NCI-H345 (cell line): ENCODE data around the gene FGFRL1.

Experiments
- DNase-seq: peaks from one replicate; lab custom pipeline; 2025; lab: John Stamatoyannopoulos, UW

The FGFRL1 gene

DNA sequence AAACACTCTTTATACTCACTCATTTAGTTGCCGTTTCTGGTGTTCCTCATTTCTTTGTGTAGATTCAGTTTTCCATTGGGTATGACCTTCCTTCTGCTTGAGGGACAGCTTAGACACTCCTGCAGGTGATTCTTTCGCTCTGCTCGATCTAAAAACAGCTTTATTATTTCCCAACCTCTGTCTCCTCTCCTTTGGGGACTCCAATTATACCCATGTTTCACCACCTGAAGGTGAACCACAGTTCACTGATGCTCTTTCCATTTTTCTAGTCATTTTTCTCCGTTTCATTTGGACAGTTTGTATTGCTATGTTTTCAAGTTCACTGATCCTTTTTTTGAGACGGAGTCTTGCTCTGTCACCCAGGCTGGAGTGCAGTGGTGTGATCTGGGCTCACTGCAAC, 4.6 kb upstream of the FGFRL1 start:
- DNase-seq: no peak

DNA sequence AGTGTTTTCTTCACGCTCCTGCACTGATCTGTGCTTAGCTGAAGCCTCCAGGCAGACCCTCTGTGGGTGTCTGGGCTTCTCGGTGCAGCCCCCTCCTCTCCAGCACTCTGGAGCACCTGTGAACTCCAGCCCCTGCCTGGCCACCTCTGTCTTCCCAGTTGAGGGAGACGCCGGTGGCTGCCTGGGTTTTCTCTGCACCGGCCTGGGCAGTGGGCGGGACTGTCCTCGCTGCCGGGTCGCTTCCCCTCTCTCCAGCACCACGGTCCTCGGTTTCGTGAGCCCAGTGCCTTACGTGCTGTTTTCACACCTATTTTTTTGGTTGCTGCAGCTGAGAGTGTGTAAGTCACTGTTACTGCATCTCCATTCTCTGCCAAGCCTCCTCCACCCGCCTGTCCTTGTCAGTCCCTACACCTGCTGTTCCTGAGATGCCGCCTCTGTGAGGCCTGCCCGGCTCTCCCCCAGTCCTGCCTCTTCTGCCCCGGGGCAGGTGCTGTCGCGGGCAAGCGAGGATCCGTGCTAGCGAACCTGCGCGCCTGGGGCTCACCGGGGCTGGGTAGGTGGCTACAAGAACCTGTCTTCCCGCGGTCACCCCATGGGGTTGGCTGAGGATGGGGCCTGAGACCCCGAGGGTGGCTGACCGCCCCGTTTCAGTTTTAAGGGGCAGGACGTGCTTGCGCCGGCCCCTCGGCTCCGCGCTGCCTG, 2.4 kb upstream of the FGFRL1 start:
- DNase-seq: no peak

GRCh38 chr4:1009542-1010394, 1.7 kb upstream of the FGFRL1 start:
- peak; percentile 46 for DNase-seq

DNA sequence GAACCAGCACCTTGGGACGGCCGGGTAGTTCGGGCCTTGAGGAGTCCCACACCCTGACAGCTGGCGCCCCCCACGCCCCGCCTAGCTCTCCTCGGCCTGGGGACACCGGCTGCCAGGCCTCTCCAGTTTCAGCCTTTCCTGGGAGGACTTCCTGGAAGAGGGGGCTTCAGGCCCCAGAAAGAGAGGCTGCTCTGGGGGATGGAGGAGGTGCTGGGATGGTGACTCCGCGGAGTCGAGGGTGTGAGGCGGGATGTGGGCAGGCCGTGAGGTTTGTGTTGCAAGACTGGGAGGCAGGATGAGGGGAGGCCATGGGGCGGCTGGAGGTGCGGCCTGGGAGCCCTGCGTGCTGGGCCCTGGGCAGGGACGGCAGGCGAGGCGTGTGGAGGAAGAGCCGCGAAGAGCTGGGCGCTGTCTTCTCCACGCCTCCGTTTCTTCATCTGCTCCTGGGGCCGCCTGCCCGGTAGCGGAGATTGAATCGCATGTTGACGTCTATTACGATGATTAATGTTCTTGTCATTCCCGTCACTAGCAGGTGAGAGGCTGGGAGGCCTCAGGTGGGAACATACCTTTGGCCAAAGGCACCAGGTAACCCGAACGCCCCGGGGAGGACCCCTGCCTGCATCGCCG, 918 bp upstream of the FGFRL1 start:
- no peak for DNase-seq

DNA sequence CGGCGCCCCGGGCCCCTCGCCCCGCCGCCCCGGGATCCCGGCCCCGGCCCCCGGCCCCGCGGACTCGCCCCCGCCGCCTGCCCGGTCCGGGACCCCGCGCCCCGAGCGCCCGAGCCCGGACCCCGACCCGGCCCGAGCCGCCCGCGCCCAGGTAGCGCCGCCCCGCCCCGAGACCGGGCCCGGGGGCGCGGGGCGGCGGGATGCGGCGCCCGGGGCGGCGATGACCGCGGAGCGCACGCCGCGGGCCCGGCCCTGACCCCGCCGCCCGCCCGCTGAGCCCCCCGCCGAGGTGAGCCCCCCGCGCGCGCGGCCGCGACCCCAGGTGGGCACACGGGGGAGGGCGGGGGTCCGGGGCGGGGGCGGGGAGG, 224 bp downstream of the FGFRL1 start:
- no peak for DNase-seq

- no peak for DNase-seq
Observed at GRCh38 chr4:1012034-1012739, 761 bp downstream of the FGFRL1 start.

DNA sequence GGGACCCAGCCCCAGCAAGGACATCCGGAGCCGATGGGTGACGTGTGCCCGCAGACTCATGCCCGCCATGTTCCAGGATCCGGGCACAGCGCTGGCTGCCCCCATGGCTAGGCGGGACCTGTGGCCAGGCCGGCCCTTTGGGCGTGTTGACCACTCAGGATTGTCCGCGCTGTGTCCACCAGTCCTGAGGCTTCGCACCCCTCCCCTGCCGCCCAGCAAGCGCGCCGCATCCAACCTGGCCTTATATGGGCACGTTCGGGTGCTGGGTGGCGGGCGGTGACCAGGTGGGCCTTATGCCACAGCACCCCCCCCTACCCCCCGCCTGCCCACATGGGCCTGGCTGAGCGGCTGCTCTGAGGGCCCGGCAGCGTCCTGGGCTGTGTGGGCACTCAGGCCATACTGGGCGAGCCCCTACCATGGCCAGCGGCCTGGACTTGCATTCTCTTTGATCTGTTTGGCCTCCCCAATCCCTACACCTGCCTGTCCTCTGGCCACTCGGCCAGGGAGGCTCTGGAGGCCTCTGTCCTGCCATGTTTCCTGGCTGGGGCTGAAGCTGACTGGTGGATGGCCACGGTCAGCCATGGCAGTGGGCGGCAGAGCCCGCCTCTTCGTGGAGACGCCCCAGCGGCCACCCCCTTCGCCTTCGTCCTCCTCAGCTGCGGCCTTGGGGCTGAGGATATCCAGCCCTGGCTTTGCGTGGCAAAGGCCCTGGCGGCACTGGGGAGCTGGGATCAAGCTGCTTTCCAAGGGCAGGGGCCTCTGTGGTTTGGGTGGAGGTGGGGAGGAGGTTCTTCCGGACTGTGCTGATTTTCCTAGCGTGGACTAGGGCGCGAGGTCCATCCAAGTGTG, 2.0 kb downstream of the FGFRL1 start:
- no peak for DNase-seq

DNA sequence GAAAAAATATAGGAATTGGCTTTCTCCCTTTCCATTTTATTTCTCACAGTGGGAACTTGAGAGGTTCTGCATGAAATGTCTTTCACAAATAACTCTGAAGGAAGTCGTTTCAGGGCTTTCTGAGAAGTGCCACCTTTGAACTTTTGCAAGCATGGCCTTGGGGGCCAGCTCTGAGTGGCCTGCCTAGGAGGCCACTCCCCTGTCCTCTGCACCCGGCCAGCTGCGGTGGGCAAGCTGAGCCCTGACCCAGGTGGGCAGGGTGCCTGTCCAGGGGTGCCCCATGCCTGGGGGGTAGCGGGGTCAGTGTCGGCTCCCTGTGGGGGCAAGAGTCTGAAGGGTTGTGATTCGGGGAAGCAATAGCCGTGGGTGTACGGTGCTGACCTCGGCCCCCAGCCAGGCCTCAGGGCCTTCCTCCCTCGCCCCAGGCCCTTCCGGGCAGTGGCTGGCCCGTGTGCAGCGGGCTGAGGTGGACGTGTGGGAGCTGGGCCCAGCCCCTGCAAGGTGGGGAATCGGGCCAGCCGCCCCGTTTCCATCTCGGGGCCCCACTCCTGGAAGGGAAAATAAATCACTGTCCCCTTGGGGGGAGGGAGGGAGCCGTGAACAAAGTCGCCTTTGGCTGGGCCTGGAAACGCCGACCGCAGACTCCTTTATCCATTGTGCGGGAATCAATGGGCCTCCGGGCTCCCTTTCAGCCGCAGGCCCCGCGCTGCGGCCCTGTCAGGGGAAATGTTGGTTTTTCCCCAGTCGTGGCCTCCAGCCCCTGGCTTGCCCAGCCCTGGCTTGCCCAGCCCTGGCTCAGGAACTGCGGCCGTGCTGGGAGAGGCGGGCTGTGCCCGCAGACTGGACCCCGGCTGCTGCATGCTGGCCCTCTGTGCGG, 3.1 kb downstream of the FGFRL1 start:
- DNase-seq: no peak

DNA sequence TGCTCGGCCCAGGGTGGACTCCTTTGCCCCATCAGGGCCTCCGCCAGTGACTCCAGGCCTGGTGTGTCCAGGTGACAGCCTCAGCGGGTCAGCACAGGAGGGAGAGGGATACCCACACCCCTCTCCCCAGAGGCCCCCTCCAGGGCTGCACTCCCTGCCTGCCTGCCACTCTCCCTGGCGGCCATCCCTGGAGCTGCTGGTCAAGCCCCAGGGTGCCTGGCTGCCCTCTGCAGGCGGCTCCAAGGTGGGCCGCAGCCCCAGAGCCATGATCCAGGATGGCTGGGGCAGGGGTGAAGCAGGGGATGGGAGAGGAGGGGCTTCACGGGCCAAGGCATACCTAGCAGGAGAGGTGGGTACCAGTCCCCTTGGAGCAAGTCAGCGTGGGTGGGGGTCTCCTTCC, 3.8 kb downstream of the FGFRL1 start:
- no peak for DNase-seq

GRCh38 chr4:1015746-1016145, 4.3 kb downstream of the FGFRL1 start:
- no peak for DNase-seq

- DNase-seq: no peak
Observed at GRCh38 chr4:1017211-1017610, 5.8 kb downstream of the FGFRL1 start.

- no peak for DNase-seq
Observed at GRCh38 chr4:1017706-1018105, 6.3 kb downstream of the FGFRL1 start.

DNA sequence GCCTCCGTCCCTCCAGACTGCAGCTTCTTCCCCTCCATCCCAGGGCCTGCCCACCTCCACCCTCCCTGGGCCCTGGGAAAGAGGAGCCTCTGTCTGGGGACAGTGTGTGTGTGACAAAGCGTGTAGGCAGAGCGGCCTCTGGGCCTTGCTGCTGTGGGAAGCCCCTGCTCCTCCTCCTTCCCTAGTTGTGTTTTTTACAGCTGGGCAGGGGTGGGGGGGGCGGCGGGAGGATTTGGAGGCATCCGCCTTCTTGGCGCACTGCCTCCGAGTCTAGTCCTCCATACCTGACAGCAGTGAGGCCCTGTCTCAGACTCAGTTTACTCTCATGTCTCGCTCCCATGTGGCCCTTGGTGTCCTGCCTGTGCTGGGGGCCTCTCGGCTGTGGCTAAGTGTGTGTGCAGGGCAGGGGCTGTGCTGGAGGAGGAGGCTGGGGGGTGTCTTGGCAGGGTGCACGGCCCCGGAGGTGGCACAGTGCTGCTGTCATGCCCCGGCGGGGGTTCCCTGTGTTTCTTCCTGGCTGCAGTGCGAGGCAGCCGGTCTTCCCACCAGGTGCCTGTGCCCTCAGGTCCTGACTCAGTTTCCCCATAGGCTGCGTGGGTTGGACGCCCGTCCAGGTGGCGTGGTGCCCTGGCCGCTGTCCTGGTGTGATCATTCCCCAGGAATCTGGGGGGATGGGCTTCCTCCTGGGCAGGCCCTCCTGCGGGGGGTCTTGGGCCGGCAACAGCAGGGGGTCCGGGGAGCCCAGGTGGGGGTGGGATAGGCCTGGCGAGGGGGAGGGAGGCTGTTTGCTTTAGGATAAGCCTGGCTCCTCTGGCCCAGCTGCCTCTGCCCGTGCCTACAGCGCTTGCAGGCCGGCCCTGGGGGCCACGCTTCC, 7.0 kb downstream of the FGFRL1 start:
- no peak for DNase-seq

DNA sequence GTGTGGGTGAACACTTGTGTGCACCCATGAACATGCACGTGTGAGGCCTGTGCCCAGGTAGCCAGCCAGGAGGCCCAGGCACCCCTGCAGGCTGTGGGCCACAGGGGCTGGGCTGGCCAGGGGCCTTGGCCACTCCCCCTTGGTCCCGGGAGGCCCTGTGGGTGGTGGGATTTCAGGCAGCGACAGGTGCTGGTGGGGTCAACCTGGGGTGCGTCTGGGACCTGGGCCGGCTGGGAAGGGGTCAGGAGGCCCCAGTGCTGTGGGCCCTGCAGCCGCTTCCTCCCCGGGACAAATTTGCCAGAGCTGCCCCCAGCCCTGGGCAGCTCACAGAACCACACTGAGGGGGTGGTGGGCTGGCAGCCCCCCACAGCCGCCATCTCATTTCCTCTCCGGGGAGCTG, 7.9 kb downstream of the FGFRL1 start:
- no peak for DNase-seq

DNA sequence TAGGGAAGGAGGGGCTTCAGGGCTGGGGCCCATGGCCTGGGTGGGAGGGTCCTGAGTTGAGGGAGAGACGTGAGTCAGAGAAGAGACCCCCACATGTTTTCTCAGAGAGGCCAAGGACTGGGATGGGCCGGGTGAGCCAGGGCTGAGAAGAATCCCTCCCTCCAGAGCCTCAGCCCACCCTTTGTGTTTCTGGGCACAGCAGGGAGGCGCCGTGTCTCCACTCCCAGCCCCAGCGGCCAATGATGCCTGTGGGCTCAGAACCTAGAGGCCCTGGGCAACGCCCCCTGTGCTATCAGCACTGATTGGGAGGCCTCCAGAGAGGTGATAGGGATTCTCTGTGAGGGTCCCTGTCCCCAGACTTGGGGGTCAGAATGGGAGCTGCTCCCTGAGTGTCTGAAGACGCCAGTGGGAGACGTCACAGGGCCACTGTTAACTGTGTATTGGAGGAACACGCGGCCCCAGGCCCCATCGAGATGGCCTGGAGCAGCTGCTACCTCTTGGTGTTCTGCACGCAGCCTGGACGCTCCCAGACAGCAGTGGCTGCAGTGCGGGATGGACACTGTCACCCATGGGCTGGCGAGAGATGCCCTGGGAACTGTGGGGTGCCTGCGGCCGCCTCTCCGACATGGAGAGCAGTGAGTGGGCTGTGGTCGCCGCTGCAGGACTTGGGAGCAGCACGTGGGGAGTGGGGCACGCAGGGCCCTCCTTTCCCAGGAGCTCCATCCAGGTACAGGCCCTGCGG, 8.5 kb downstream of the FGFRL1 start:
- no peak for DNase-seq

DNA sequence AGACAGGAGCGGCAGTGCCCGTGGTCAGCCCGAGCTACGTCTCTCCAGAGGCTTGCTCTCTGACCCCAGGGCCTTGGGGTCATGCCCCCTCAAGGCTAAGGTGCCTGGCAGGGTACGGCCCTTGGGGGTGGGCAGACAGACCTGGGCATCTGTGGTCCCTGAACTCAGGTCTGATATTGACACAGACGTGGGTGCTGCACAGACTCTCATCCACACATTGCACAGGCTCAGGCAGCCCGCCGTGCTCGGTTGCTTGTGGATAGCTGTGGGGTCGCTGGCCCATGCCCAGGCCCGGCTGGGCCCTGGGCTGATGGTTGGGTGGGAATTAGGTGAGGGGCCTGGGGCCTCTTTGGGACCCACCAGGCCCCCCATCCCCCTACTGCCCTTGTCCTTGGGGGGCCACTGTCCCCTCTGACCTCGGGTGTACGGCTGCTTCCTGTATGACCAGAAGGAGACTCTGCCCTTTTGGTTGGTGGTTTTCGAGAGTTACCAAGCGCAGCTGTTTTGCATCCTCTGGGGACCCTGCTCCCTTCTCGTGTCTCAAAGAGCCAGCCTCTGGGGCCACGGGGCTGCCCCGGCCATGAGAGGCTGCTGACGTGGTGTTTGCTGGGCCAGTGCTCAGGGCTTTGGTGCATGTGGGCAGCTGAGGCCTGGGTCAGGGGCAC, 10.1 kb downstream of the FGFRL1 start:
- no peak for DNase-seq

- DNase-seq: no peak
Observed at GRCh38 chr4:1022051-1022738, 10.8 kb downstream of the FGFRL1 start.

DNA sequence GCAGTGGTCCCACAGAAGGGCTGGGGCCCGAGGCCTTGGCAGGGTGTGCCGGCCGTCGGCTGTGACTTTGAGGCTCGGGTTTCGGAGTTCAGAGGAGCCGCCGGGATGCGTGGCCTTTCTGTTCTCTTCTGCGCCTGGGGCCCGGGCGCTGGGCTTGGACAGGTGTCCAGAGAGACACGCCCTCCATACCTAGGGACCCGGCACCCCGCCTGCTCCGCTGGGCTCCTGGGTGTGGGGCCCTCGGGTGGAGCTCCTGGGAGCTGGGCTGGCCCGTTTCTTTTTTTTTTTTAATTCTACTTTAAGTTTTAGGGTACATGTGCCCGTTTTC, 11.3 kb downstream of the FGFRL1 start:
- no peak for DNase-seq
